HG03064 (cell line): ENCODE measurements around the gene PAGR1.
"Not testable (repeated sequence)": the region's sequence is repeated elsewhere in the genome, so short reads cannot be mapped to it uniquely, and the experiment has no call there.

ENCODE experiments used
- ATAC-seq: cut with Tn5 transposase; IDR thresholded peaks from one replicate; pipeline ENCODE4 v1.9.1; 2021; ENCODE audit warnings: low read depth; ENCODE audit not compliant: unreplicated experiment

PAGR1 gene

DNA sequence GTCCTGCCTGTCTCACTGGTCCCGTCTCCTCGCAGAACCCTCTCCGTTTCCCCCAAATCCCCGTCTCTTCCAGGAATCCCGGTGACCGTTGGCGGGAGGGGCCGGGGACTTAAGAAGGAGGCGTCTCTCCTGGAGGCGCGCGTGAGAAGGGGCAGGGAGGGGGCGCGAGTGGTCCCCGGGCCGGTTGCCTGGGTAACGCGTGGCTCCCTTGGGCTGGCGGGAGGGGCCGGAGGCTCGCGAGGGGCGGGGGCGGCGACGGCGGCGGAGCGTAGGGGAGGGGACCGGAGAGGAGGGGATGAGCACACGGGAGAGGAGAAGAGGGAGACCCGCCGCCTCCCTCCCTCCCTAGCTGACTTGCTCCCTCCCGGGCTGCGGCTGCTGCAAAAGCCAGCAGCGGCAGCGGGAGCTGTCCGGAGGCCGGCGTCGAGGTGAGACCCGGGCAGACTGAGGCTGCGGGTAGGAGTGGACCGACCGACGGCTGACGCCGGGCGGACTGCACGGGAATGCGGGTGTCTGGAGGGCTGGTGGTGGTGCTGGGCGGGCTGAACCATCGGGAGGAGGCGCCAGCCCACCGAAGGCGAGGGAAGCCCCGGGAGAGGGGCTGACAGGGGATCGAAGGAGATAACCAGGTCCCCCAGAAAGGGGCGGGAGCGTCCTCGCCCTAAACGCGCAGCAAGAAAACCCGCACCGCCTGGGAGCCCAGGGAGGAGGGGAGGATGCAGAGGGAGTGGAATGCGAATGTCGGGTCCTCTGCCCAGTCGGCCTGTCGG lies 3.9 kb upstream of the PAGR1 start, which contains the start of gene PRRT2:
PRRT2 (plus strand) TSS at position 298 of the 770 bp plus-strand sequence. CDS start 862 bp downstream, outside the sequence.
- no peak for ATAC-seq

DNA sequence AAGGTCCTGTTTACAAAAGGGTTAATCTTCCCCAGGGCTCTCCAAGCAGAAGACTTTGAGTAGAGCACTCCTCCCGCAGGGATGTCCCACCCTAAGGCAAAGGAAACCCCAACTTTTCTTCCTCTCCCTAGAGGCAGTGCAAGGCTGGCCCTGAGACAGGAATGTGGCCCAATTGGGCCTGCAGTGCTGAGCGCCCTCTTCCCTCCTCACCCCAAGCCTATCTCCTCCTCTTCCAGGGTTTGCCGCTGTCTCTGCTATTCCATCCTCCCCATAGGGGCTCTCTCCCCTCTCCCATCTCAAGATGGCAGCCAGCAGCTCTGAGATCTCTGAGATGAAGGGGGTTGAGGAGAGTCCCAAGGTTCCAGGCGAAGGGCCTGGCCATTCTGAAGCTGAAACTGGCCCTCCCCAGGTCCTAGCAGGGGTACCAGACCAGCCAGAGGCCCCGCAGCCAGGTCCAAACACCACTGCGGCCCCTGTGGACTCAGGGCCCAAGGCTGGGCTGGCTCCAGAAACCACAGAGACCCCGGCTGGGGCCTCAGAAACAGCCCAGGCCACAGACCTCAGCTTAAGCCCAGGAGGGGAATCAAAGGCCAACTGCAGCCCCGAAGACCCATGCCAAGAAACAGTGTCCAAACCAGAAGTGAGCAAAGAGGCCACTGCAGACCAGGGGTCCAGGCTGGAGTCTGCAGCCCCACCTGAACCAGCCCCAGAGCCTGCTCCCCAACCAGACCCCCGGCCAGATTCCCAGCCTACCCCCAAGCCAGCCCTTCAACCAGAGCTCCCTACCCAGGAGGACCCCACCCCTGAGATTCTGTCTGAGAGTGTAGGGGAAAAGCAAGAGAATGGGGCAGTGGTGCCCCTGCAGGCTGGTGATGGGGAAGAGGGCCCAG lies 3.0 kb upstream of the PAGR1 start:
- ATAC-seq, result no peak

DNA sequence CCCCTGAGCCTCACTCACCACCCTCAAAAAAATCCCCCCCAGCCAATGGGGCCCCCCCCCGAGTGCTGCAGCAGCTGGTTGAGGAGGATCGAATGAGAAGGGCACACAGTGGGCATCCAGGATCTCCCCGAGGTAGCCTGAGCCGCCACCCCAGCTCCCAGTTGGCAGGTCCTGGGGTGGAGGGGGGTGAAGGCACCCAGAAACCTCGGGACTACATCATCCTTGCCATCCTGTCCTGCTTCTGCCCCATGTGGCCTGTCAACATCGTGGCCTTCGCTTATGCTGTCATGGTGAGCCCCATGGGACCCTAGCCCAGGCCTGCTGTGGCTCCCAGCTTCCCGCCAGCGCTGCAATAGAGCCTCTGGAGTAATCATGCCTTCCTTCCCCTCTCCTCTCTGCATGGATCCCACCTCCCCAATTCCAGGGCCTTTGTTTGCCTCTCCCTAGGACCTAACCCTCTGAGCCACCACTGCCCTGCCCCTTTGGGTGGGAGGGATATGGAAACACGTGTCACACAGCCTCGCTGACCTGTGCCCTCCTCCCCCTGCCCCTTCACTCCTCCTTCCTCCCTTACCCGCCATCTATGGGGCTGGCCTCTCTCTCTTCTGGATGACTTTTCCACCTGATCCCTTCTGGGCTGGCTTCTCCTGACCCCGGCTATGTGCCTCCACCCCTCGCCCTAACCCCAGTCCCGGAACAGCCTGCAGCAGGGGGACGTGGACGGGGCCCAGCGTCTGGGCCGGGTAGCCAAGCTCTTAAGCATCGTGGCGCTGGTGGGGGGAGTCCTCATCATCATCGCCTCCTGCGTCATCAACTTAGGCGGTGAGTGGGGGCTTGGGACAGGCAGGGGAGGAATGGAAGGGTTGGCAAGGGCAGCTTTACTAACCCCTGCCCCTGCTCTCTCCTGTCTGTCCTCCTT lies 2.0 kb upstream of the PAGR1 start:
- ATAC-seq, result no peak

DNA sequence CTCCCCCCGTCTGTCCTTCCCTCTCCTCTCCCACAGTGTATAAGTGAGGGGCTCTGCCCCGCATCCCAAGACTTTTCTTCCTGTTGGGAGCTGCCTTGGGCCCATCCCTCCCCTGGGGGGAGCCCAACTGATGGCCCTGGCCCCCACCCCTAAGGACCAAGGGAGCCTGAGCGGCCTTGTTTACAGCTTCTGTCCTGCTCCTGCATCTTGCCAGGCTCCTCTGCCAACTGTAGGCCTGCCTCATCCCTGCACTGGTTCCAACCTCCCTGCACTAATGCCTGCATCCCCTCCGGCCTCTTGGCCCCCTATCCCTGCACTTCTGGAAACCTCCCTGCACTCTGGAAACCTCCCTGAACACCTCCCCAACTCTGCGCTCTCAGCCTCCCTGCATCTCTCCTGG lies 1.4 kb upstream of the PAGR1 start:
- no peak for ATAC-seq

DNA sequence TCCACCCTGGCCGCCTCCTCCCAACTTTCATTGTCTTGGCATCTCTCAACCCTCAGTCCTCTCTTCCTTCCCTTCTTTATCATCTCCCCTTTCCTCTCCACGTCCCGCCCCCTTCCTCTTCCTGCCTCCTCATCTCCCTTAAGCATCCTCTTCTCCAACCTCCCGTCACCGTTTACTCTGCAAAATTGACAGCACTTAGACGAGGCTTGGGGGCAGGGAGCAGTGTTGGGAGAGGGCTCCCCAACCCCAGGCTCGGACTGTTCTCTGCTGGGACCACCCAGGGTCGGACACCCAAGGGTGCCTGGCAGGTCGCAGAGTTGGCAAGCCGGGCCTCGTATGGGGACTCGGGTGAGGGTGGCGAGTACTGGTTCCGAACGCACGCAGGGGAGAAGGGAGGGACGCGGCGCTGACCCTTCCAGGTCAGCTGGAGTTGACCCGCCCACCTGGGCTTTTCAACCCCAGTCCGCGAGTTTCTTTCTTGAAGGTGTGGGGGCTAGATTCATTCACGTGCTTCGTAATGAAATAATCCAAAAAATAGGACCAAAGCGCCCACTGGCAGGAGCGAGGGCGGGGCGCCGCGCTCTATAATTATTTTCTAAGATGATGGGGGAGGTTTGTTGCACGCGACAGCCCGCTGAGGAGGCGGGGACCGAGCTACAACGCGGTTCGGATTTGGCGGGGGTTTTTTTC lies 775 bp upstream of the PAGR1 start:
- no peak for ATAC-seq

DNA sequence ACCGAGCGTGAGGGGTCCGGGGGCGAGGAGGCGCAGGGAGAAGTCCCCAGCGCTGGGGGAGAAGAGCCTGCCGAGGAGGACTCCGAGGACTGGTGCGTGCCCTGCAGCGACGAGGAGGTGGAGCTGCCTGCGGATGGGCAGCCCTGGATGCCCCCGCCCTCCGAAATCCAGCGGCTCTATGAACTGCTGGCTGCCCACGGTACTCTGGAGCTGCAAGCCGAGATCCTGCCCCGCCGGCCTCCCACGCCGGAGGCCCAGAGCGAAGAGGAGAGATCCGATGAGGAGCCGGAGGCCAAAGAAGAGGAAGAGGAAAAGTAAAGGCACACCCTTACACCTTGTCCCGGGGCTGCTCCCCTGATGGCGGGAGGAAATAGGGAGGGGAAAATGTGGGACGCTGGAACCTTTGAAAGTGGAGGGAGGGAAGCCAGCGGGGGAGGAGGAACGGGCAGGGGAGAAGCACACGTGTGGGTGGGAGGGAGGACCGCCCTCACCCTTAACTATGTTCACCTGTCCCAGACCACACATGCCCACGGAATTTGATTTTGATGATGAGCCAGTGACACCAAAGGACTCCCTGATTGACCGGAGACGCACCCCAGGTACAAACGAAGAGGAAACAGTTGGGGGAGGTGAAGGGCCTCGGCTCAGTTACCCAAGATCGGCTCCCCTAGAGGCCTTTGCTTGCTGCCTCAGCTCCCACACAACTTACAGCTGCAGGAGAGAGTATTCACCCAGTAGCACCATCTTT lies 916 bp downstream of the PAGR1 start:
- ATAC-seq, result peak; percentile 8

DNA sequence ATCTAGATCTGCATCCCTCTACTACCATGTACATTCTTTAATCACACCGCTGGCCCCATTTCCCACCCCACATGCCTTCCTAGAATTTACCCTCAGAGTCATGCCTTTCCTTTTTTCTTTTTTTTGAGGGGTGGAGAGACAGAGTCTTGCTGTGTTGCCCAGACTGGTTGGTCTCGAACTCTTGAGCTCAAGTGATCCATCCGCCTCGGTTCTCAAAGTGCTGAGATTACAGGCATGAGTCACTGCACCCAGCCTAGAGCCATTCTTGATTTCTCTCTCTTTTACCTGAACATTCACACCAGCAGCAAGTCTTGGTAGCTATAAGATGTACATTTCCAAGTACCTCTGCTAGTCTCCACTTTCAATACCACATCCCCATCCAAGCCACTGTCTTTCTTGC lies 2.1 kb downstream of the PAGR1 start:
- no peak for ATAC-seq

DNA sequence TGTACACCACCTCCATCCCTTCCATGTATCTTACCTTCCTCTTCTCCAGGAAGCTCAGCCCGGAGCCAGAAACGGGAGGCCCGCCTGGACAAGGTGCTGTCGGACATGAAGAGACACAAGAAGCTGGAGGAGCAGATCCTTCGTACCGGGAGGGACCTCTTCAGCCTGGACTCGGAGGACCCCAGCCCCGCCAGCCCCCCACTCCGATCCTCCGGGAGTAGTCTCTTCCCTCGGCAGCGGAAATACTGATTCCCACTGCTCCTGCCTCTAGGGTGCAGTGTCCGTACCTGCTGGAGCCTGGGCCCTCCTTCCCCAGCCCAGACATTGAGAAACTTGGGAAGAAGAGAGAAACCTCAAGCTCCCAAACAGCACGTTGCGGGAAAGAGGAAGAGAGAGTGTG lies 3.6 kb downstream of the PAGR1 start:
- no peak for ATAC-seq

DNA sequence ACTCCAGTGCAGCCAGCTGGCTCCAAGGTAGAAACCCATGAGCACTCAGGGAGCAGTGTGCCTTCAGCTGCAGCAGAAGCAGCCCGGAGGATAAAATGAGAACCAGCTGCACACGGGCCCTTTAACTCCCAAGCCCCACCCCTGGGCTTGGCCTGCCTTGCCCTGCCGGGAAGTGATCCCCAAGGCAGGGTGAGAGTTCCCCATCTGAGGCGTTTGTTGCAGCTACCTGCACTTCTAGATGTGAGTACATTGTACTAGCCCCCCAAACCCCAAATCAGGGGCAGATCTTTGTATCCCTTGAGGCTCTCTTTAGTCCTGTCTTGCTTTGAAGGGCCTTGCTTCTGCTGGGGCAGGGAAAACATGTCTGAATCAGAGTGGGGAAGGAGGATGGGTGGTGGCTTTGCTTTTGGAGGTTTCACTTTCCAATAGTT lies 4.3 kb downstream of the PAGR1 start, which contains the start of gene MVP:
MVP (plus strand) TSS at position 192 of the 431 bp plus-strand sequence. CDS start 10,088 bp downstream, outside the sequence.
- ATAC-seq, result no peak

DNA sequence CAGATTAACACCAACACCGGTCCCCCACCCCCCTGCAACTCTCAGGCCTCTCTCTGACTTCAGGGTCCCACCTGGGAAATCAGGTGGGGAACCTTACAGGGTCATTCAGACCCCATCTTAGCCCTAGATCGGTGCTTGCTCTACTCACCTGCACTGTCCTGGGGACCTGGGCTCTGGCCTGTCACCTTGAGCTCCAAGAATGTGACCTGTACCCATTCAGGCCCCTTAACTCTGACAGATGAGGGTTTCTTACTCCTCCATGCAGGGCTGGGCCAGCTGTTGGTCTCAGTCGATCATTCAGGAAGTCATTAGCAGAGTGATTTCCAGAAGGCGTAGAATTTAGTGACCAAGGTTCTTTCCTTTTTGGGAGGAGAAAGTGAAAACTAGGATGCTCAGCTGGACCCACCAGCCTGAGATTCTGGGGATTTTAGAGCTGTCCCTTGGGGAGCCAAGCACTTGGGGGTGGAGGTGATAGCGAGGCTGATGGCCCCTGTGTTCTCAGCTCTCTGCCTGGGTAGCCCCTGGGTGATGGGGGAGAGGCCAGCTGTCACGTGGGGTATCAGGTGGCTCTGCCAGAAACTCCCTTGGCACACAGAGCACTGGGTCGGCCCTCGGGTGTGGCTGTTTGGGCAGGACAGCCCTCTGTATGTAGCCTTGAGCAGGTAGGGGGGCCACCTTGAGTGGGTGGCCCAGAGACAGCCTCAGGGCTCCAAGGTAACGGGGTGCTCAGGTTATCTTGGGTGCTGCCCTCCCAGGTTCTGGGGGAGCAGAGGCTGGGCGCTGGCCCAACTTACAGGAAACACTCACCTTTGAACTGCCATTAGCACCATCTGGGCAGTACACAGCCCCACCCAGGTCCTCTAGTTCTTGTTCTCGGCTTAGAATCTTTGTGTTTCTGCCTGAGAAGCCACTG lies 5.0 kb downstream of the PAGR1 start:
- no peak for ATAC-seq

DNA sequence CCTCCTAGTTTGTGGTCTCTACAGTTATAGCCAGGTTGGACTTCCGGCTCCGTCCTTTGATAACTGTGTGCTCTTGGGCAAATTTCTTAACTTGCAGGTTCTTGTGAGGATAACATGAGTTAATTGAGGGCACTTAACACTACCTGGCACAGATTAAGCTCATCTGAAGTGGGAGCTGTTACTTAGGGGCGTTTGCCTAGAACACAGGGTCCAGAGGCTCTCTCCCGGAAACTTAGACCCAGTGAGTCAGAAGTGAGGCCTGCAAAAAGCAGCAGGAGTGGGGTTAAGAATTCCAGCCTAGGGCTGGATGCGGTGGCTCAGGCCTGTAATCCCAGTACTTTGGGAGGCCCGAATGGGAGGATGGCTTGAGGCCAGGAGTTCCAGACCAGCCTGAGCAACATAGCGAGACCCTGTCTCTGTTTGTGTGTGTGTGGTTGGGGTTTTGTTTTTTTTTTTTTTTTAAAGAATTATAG lies 5.7 kb downstream of the PAGR1 start:
- ATAC-seq, result no peak

DNA sequence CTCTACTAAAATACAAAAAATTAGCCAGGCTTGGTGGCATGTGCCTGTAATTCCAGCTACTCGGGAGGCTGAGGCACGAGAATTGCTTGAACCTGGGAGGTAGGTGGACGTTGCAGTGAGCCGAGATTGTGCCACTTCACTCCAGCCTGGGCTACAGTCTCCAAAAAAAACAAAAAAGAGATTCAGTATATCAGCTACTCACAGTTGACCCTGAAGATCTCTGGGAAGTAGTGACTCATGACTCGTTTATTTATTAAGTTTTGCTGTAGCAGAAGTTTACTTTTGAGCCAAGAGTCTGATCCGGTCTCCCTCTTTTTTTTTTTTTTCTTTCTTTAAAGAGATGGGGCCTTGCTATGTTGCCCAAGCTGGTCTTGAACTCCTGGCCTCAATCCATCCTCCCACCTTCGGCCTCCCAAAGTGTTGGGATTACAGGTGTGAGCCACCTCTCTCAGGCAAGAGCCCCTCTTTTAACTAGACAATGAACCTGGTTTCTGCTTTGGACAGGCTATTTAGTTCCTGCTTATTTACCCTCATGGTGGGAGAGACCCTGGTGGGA lies 8.7 kb downstream of the PAGR1 start:
- ATAC-seq, result no peak

DNA sequence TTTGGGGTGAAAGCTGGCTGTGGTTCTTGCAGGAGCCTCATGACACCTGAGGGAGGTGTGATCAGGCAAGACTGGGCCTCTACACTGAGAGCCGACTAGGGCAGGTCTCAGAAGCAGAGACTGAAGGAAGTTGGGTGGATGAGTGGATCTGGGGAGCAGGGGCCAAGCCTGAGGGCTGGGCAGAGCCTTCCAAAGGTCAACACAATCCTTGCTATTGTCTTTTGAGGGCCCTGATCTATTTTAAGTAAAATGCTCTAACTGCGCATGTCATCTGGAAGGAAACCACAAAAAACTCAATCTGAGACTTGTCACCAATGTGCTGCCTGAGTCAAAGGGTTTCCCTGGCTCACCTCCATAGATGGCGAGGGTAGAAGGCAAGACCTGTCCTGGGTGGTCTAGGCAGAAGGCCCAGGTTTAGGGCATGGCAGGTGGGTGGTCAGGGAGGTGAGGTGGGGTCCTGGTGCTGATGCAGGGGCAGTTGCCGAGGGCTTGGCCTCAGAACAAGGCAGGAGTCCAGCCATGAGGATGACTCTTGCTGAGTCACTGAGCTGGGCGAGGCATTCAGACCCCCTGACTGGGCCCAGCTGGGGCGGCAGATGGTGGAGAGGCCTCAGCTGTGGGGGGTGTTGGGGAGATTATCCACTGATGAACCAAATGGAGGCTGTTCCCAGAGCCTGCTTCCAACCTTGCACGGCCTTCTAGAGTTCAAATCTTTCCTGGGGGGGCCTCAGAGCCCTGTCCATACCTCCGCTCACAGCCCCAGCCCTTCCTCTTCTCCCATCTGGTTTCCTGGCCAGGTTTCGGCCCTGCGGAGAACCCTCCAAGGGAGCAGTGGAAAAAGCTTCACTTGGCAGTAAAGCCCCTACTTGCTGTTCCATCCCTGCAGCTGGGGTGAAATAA lies 9.4 kb downstream of the PAGR1 start:
- ATAC-seq, result no peak

DNA sequence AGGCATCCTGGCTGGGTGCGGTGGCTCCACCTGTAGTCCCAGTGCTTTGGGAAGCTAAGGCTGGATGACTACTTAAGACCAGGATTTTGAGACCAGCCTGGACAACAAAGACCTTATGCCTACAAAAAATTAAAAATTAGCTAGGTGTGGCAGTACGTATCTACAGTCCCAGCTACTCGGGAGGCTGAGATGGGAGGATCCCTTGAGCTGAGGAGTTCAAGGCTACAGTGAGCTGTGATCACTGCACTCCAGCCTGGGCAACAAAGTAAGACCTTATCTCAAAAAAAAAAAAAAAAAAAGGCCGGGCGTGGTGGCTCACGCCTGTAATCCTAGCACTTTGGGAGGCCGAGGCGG lies 10.4 kb downstream of the PAGR1 start:
- no peak for ATAC-seq

DNA sequence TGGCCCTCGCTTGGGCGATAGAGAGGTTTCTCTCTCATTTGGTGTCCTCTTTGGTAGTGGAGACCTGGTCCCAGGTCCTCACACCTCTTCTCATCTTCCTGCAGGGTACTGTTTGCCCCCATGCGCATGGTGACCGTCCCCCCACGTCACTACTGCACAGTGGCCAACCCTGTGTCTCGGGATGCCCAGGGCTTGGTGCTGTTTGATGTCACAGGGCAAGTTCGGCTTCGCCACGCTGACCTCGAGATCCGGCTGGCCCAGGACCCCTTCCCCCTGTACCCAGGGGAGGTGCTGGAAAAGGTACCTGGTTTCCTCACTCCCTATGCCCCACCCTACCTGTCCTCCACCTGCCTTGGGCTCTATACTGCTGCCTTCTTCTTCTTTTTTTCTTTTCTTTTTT lies 14.8 kb downstream of the PAGR1 start:
- no peak for ATAC-seq

DNA sequence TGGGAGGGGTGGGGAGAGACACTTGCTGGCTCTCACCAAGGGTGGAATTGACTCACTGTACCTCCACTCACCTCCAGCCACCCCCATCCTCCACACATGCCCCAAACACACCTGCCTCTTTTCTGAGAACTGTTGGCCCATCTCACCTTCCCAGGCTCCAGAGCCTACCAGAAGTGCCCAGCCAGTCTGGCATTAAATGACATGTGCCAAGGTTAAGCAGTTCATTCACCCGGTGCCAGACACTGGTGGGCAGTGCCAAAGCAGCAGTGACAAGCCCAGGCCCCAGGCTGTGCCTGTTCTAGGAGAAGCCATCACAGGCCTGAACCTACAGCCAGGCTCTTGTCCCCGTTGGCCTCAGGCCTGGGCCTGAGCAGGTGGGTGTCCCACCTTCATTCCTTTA lies 15.5 kb downstream of the PAGR1 start:
- ATAC-seq, result no peak

DNA sequence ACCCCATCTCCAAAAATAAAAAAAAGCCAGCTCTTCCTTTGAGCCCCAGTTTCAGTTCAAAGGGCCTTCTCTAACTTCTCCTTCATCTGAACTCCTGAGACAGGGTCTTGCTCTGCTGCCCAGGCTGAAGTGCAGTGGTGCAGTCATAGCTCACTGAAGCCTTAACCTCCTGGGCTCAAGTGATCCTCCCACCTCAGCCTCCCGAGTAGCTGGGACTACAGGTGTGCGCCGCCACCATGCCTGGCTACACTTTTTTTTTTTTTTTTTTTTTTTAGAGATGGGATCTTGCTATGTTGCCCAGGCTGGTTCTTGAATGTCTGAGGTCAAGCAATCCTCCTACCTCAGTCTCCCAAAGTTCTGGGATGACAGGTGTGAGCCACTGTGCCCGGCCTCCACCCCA lies 17.3 kb downstream of the PAGR1 start:
- not testable (repeated sequence) for ATAC-seq
